SK-N-SH (cell line): ENCODE data around the gene ABCA1. TPM values are rescaled to one million over a fixed set of nuclear protein-coding genes. Genes with fewer than 3 reads are reported as not detected.

Experiments used
- CTCF ChIA-PET: fragments of 300-600, 350-600 bp; formaldehyde crosslinking; extraction: SDS; loops from one replicate; lab custom pipeline; 2021; lab: Yijun Ruan, JAX
- POLR2A ChIA-PET: fragments of 350-600 bp; sonication (Branson Sonifier 250); formaldehyde crosslinking; extraction: SDS; loops from one replicate; lab custom pipeline; 2020; ENCODE audit warnings: antibody characterized with exemption, inconsistent platforms; lab: Yijun Ruan, JAX
- DNase-seq: peaks from one replicate; pipeline ENCODE4 v3.0.0; 2012
- H2AFZ ChIP-seq: fragments of 200-600 bp; sonication (generic); 2 replicates; pipeline ENCODE4 v1.8.1; 2016; ENCODE audit warnings: antibody characterized with exemption, mild to moderate bottlenecking, low read depth
- H3F3A ChIP-seq: fragments of 200-600 bp; sonication (generic); replicated peaks from 2 replicates; pipeline ENCODE3; 2016; ENCODE audit warnings: antibody characterized with exemption, mild to moderate bottlenecking; ENCODE audit not compliant: insufficient read depth
- H3K27ac ChIP-seq, 2 experiments: fragments of 200-500 bp in 1 of 2; fragments of 200-600 bp in 1 of 2; sonication (Bioruptor generic) in 1 of 2; sonication (generic), shearing (Covaris generic) in 1 of 2; 2 replicates each; pipeline versions ENCODE4 v1.5.1 to v1.6.1; 2014 to 2016; ENCODE audit warnings: low read depth in 2 of 2, inconsistent platforms in 1 of 2, low read length in 1 of 2, mild to moderate bottlenecking in 1 of 2, mixed read lengths in 1 of 2
- H3K27me3 ChIP-seq: fragments of 200-600 bp; sonication (generic), shearing (Covaris generic); 2 replicates; pipeline ENCODE4 v1.6.1; 2016; ENCODE audit warnings: mixed run types; ENCODE audit not compliant: insufficient read depth
- H3K36me3 ChIP-seq, 2 experiments: fragments of 200-500 bp in 1 of 2; fragments of 200-600 bp in 1 of 2; sonication (Bioruptor generic) in 1 of 2; sonication (generic) in 1 of 2; replicated peaks in 1 of 2; 2 replicates each; pipeline versions ENCODE3 to v1.5.1; 2014 to 2016; ENCODE audit warnings: low read length in 1 of 2, mild to moderate bottlenecking in 1 of 2; ENCODE audit not compliant: insufficient read depth in 2 of 2, control insufficient read depth in 1 of 2
- H3K4me1 ChIP-seq, 2 experiments: fragments of 200-500 bp in 1 of 2; fragments of 200-600 bp in 1 of 2; sonication (Bioruptor generic) in 1 of 2; sonication (generic), shearing (Covaris generic) in 1 of 2; 2 replicates each; pipeline versions ENCODE4 v1.5.1 to v1.6.1; 2014 to 2016; ENCODE audit warnings: low read depth in 1 of 2, low read length in 1 of 2, mixed run types in 1 of 2; ENCODE audit not compliant: insufficient read depth in 2 of 2, control insufficient read depth in 1 of 2
- H3K4me2 ChIP-seq: fragments of 200-600 bp; sonication (generic), shearing (Covaris generic); 2 replicates; pipeline ENCODE4 v1.6.1; 2017; ENCODE audit warnings: mixed run types
- H3K4me3 ChIP-seq, 2 experiments: fragments of 200-500 bp in 1 of 2; fragments of 200-600 bp in 1 of 2; sonication (Bioruptor generic) in 1 of 2; sonication (generic), shearing (Covaris generic) in 1 of 2; 2 replicates each; pipeline versions ENCODE4 v1.5.1 to v1.8.1; 2014 to 2016; ENCODE audit warnings: low read depth in 2 of 2, inconsistent platforms in 1 of 2, low read length in 1 of 2, mild to moderate bottlenecking in 1 of 2, mixed read lengths in 1 of 2, moderate library complexity in 1 of 2
- H3K79me2 ChIP-seq: fragments of 200-600 bp; sonication (generic); 2 replicates; pipeline ENCODE4 v1.8.1; 2017; ENCODE audit warnings: mild to moderate bottlenecking; ENCODE audit not compliant: insufficient read depth
- H3K9ac ChIP-seq: fragments of 200-600 bp; sonication (generic); 2 replicates; pipeline ENCODE4 v1.6.1; 2017; ENCODE audit warnings: mixed run types
- H3K9me2 ChIP-seq: fragments of 200-600 bp; sonication (generic); 2 replicates; pipeline ENCODE4 v1.6.1; 2017; ENCODE audit warnings: mixed run types
- H3K9me3 ChIP-seq: fragments of 200-600 bp; sonication (generic); 2 replicates; pipeline ENCODE4 v1.6.1; 2017; ENCODE audit warnings: mixed run types, mild to moderate bottlenecking, moderate library complexity
- H4K20me1 ChIP-seq: fragments of 200-600 bp; sonication (generic); 2 replicates; pipeline ENCODE4 v1.6.1; 2017; ENCODE audit warnings: mild to moderate bottlenecking, mixed run types; ENCODE audit not compliant: insufficient read depth
- CHD2 ChIP-seq: fragments of 150-350 bp; IDR thresholded peaks from 2 replicates; pipeline ENCODE4 v1.6.1; 2018; ENCODE audit warnings: low read length; ENCODE audit not compliant: partially characterized antibody
- CTCF ChIP-seq: fragments of 200-600 bp; sonication (generic); IDR thresholded peaks from 2 replicates; pipeline ENCODE4 v1.6.1; 2017; ENCODE audit warnings: antibody characterized with exemption, mild to moderate bottlenecking, moderate library complexity
- ELF1 ChIP-seq: IDR thresholded peaks from 2 replicates; pipeline ENCODE4 v1.4.0; 2012
- EZH2phosphoT487 ChIP-seq: fragments of 200-600 bp; sonication (generic); IDR thresholded peaks from 2 replicates; pipeline ENCODE4 v1.6.1; 2017; ENCODE audit warnings: low read depth, mixed run types, mild to moderate bottlenecking, antibody characterized with exemption, moderate library complexity, borderline replicate concordance
- FOSL2 ChIP-seq: IDR thresholded peaks from 2 replicates; pipeline ENCODE4 v1.4.0; 2012; ENCODE audit warnings: low read depth, mild to moderate bottlenecking, moderate library complexity, borderline replicate concordance
- FOXJ3 ChIP-seq: sonication (generic); formaldehyde crosslinking; IDR thresholded peaks from 2 replicates; pipeline ENCODE4 v1.5.1; 2020; ENCODE audit warnings: mild to moderate bottlenecking, missing genetic modification reagents
- FOXM1 ChIP-seq: IDR thresholded peaks from 2 replicates; pipeline ENCODE4 v1.4.0; 2012; ENCODE audit warnings: low read depth, mild to moderate bottlenecking
- GABPA ChIP-seq: IDR thresholded peaks from 2 replicates; pipeline ENCODE4 v1.4.0; 2012; ENCODE audit warnings: low read depth, mild to moderate bottlenecking
- GATA2 ChIP-seq: sonication (generic); formaldehyde crosslinking; IDR thresholded peaks from 2 replicates; pipeline ENCODE4 v1.5.0; 2020; ENCODE audit warnings: mild to moderate bottlenecking, missing genetic modification reagents
- IRF3 ChIP-seq: fragments of 150-350 bp; IDR thresholded peaks from 2 replicates; pipeline ENCODE4 v1.6.1; 2016; ENCODE audit warnings: mild to moderate bottlenecking, low read depth, low read length
- JUND ChIP-seq: IDR thresholded peaks from 2 replicates; pipeline ENCODE4 v1.4.0; 2012
- MAX ChIP-seq: IDR thresholded peaks from 2 replicates; pipeline ENCODE4 v1.4.0; 2012; ENCODE audit warnings: low read depth
- MEF2A ChIP-seq: IDR thresholded peaks from 2 replicates; pipeline ENCODE4 v1.4.0; 2012; ENCODE audit warnings: low read depth, borderline replicate concordance
- MXI1 ChIP-seq: IDR thresholded peaks from 2 replicates; pipeline ENCODE4 v1.6.1; 2012; ENCODE audit warnings: mild to moderate bottlenecking, low read depth, low read length, improper control_type of control experiment
- NFIC ChIP-seq: IDR thresholded peaks from 2 replicates; pipeline ENCODE4 v1.4.0; 2012; ENCODE audit warnings: borderline replicate concordance
- PBX3 ChIP-seq: IDR thresholded peaks from 2 replicates; pipeline ENCODE4; 2012
- POLR2AphosphoS5 ChIP-seq: IDR thresholded peaks from 2 replicates; pipeline ENCODE4 v1.6.1; 2012; ENCODE audit warnings: low read depth, low read length
- RAD21 ChIP-seq: IDR thresholded peaks from 2 replicates; pipeline ENCODE4 v1.6.1; 2012; ENCODE audit warnings: mild to moderate bottlenecking, low read length
- RCOR1 ChIP-seq: fragments of 150-350 bp; IDR thresholded peaks from 2 replicates; pipeline ENCODE4 v1.6.1; 2017; ENCODE audit warnings: antibody characterized with exemption, low read length
- RFX5 ChIP-seq: IDR thresholded peaks from 2 replicates; pipeline ENCODE4 v1.6.1; 2012; ENCODE audit warnings: mild to moderate bottlenecking, improper control_type of control experiment, low read length
- RXRA ChIP-seq: IDR thresholded peaks from 2 replicates; pipeline ENCODE4 v1.4.0; 2012; ENCODE audit warnings: low read depth, mild to moderate bottlenecking, borderline replicate concordance
- SIN3A ChIP-seq: IDR thresholded peaks from 2 replicates; pipeline ENCODE4 v1.6.1; 2012; ENCODE audit warnings: low read depth, mild to moderate bottlenecking, low read length, moderate library complexity, borderline replicate concordance
- SMC3 ChIP-seq: IDR thresholded peaks from 2 replicates; pipeline ENCODE4 v1.6.1; 2012; ENCODE audit warnings: low read depth, low read length, improper control_type of control experiment
- TEAD4 ChIP-seq: IDR thresholded peaks from 2 replicates; pipeline ENCODE4 v1.4.0; 2012; ENCODE audit warnings: mild to moderate bottlenecking, borderline replicate concordance; ENCODE audit not compliant: insufficient read depth
- USF1 ChIP-seq: IDR thresholded peaks from 2 replicates; pipeline ENCODE4 v1.4.0; 2012; ENCODE audit warnings: low read depth, borderline replicate concordance
- WGBS: methylation state at CpG from one replicate; pipeline ENCODE4 v1.1.6; 2017; ENCODE audit warnings: low lambda C conversion rate; 5-methylcytosine and 5-hydroxymethylcytosine counted together
- polyA plus RNA-seq, 3 experiments: library from polyadenylated mRNA; depleted of rRNA; stranded (reverse); fragments of >200 nt; gene quantifications; 2 replicates each; pipeline ENCODE4 v1.2.3, GENCODE V29; 2012

ABCA1 gene
- polyA plus RNA-seq, 1 of the 3 experiments (the other 2 are of a cell fraction), result 5.3 TPM

- TF ChIP-seq CTCF, result no peak
- no peak for TF ChIP-seq RAD21
- TF ChIP-seq CHD2, result no peak
- TF ChIP-seq GABPA, result no peak
- TF ChIP-seq FOXM1, result no peak
- TF ChIP-seq SIN3A, result no peak
- peak; percentile 63; the same call in 1 of the 2 replicates for TF ChIP-seq FOSL2
- TF ChIP-seq IRF3, result no peak
- TF ChIP-seq MEF2A, result no peak
- peak; percentile 89 for TF ChIP-seq MAX
- TF ChIP-seq ELF1, result no peak
- no peak for TF ChIP-seq TEAD4
- peak; percentile 59; the same call in 1 of the 2 replicates for TF ChIP-seq USF1
- no peak for TF ChIP-seq FOXJ3 (CRISPR knock-in tag)
- TF ChIP-seq, all 33 proteins: peak for 8
Measured at GRCh38 chr9:104907278-104907951, 20.5 kb downstream of the ABCA1 start (continued).

- no peak for DNase-seq
- Histone ChIP-seq H3K9me3 (no peaks in the 10 kb centered on the region), H3K4me3 (no peak overlapping the region), H3K4me2 (peak overlapping the region; percentile 53), H3K27me3 (no peaks in the 10 kb centered on the region), H4K20me1 (no peaks in the 10 kb centered on the region), H3F3A (peaks cover 16% of the 10 kb centered on the region), H3K4me1 (peaks cover 16 to 35% of the 10 kb centered on the region in 2 experiments; a peak in 3 of 4 replicates), H3K27ac (peak overlapping the region in 1 of 2 experiments; percentile 56; a peak in 2 of 4 replicates), H2AFZ (no peak overlapping the region; the same call in 1 of the 2 replicates), H3K9me2 (no peaks in the 10 kb centered on the region), H3K79me2 (peaks cover 7% of the 10 kb centered on the region; the same call in 1 of the 2 replicates), H3K9ac (no peak overlapping the region), H3K36me3 (no peaks in the 10 kb centered on the region)
- ChIA-PET CTCF (no interaction called here), POLR2A (no interaction called here)
- 77% methylated on average over 5 of the region's 5 CpGs for WGBS
- TF ChIP-seq JUND, result no peak
- no peak for TF ChIP-seq MXI1
- no peak for TF ChIP-seq POLR2AphosphoS5
- TF ChIP-seq RFX5, result no peak
- TF ChIP-seq FOXM1, result no peak
- no peak for TF ChIP-seq USF1
- no peak for TF ChIP-seq GABPA
- TF ChIP-seq NFIC, result no peak
- TF ChIP-seq SMC3, result no peak
- no peak for TF ChIP-seq RCOR1
- no peak for TF ChIP-seq EZH2phosphoT487
- no peak for TF ChIP-seq GATA2 (CRISPR knock-in tag)
- no peak for TF ChIP-seq MAX
- TF ChIP-seq PBX3, result no peak
- TF ChIP-seq RXRA, result no peak
Measured at GRCh38 chr9:104906441-104907277, 21.3 kb downstream of the ABCA1 start.
